ENCODE measurements around the gene ANKIB1. TPM values are rescaled to one million over a fixed set of nuclear protein-coding genes. Genes with fewer than 3 reads are reported as not detected.
"Not testable (repeated sequence)": the region's sequence is repeated elsewhere in the genome, so short reads cannot be mapped to it uniquely, and the experiment has no call there.

ANKIB1 gene
- total RNA-seq, 1 experiment from 2014 or later = 34.0 TPM

DNA sequence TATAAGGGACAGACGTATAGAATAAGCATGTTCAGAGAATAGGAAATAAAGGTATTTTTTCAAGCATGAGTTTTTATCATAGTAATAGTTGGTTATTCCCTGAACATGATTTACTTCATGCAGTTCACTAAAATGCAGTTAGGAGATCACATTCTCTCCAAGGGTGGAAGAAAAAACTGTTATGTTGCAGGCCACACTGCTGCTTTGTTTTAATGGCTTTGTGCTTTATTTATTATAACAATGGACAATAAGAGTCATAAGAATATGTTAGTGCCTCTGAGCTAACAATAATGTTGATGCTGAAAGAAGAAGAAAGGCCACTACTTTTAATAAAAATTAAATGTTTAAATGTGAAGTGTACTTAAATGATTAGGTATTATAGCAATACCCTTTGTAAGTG is 123.0 kb downstream of the ANKIB1 start:
- Histone ChIP-seq H3K27ac (no peak overlapping the region), H3K4me1 (no peaks in the 10 kb centered on the region), H3K36me3 (peaks cover 19% of the 10 kb centered on the region), H3K4me3 (no peak overlapping the region), H3K9me3 (replicated peaks) (no peaks in the 10 kb centered on the region), H3K27me3 (no peaks in the 10 kb centered on the region)
- no peak for DNase-seq

GRCh38 chr7:92375013-92375412 is 129.2 kb downstream of the ANKIB1 start:
- no peak for DNase-seq
- H3K4me3 ChIP-seq = no peak overlapping the region
- no peaks in the 10 kb centered on the region for H3K9me3 ChIP-seq (replicated peaks)
- H3K4me1 ChIP-seq = no peaks in the 10 kb centered on the region
- peaks cover 14% of the 10 kb centered on the region for H3K36me3 ChIP-seq
- no peaks in the 10 kb centered on the region for H3K27me3 ChIP-seq
- H3K27ac ChIP-seq = no peak overlapping the region

- DNase-seq = no peak
- Histone ChIP-seq H3K27ac (no peak overlapping the region), H3K4me1 (no peaks in the 10 kb centered on the region), H3K27me3 (no peaks in the 10 kb centered on the region), H3K9me3 (replicated peaks) (no peaks in the 10 kb centered on the region), H3K4me3 (no peak overlapping the region), H3K36me3 (peaks cover 6% of the 10 kb centered on the region; the same call in 1 of the 2 replicates)
Observed at GRCh38 chr7:92391071-92391470, 145.3 kb downstream of the ANKIB1 start.

DNA sequence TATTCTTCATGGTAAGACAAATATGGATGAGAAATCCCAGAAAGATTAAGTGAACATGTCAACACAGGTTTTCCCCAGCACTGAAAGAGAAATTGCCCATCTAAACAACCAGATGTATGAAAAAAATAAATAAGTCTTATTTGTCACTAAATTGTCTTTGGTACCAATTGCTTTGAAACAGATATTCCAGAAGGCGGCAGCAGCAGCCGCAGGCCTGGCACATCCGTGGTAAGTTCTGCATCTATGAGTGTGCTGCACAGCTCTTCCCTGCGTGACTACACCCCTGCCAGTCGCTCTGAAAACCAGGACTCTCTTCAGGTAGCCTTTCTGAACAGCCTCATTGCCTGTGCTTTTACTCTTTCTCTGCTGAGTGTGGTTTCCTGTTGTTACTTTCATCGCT is 151.8 kb downstream of the ANKIB1 start:
- DNase-seq = no peak
- H3K9me3 ChIP-seq (replicated peaks) = no peaks in the 10 kb centered on the region
- H3K27ac ChIP-seq = no peak overlapping the region
- H3K4me3 ChIP-seq = no peak overlapping the region
- H3K27me3 ChIP-seq = no peaks in the 10 kb centered on the region
- H3K36me3 ChIP-seq = peaks cover 19% of the 10 kb centered on the region
- H3K4me1 ChIP-seq = no peaks in the 10 kb centered on the region

DNA sequence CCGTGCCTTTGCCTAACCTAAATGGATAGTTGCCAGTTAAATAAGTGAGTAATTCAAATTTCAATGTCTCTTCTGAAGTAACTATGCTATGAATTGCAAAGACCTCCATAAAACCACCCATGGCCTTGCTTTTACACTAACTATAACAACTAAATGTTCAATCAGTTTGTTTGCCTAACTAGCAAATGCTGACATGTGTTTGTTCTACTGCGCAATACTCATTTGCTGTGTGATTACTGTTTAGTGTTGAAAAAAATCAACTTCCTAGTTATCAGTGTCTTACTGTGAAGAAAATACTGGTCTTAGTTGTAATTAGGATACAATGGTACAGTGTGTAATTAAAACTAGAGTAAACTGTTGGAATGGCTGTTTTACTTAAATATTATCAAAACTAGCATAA is 154.2 kb downstream of the ANKIB1 start:
- Histone ChIP-seq H3K27me3 (no peaks in the 10 kb centered on the region), H3K4me3 (no peak overlapping the region), H3K27ac (no peak overlapping the region), H3K4me1 (no peaks in the 10 kb centered on the region), H3K36me3 (peaks cover 19% of the 10 kb centered on the region), H3K9me3 (replicated peaks) (no peaks in the 10 kb centered on the region)
- no peak for DNase-seq

GRCh38 chr7:92402920-92403759 is 157.4 kb downstream of the ANKIB1 start:
- Histone ChIP-seq H3K4me1 (no peaks in the 10 kb centered on the region), H3K9me3 (replicated peaks) (no peaks in the 10 kb centered on the region), H3K4me3 (no peak overlapping the region), H3K36me3 (peaks cover 5% of the 10 kb centered on the region), H3K27me3 (no peaks in the 10 kb centered on the region), H3K27ac (no peak overlapping the region)
- no peak for DNase-seq

DNA sequence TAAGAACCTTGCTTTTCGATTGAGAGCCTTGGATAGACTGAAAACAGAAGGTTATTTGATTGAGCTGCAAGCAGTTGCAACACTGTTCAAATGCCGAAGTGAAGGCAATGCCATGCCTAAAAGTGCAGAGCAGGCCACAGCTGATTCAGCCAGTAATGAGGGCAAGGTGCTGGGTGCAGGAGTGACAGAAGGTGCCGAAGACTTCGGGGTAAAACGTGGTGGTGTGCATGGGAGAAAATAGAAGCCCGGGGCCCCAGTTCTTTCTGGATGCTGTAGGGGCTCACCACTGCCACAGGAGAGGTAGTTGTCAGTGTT is 157.9 kb downstream of the ANKIB1 start:
- H3K9me3 ChIP-seq (replicated peaks) = no peaks in the 10 kb centered on the region
- H3K27ac ChIP-seq = no peak overlapping the region
- H3K4me3 ChIP-seq = no peak overlapping the region
- DNase-seq = no peak
- H3K27me3 ChIP-seq = no peaks in the 10 kb centered on the region
- no peaks in the 10 kb centered on the region for H3K36me3 ChIP-seq
- no peaks in the 10 kb centered on the region for H3K4me1 ChIP-seq

DNA sequence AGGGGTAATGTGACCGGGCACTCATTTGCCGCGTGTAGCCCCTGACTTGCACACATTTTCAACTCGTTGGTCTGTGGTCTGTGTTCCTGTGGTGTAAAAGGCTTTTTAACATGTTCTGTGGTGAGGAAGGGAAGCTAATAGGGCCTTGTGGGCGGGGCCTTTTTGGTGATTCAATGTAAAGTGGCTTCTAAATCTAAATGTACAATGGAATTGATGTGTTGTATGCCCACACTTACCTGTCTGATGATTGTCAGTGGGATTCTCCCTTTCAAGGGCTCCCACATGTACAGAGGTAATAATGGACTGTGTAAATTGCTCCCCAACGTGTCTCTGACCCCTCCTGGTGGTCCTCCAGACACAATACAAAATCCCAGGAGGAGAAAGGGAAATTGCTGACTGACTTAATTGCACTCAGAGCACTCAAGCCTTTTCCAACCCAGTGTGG is 158.4 kb downstream of the ANKIB1 start:
- H3K4me3 ChIP-seq = no peak overlapping the region
- H3K9me3 ChIP-seq (replicated peaks) = no peaks in the 10 kb centered on the region
- no peak overlapping the region for H3K27ac ChIP-seq
- H3K4me1 ChIP-seq = no peaks in the 10 kb centered on the region
- no peaks in the 10 kb centered on the region for H3K27me3 ChIP-seq
- no peaks in the 10 kb centered on the region for H3K36me3 ChIP-seq
- no peak for DNase-seq

GRCh38 chr7:92409357-92409756 is 163.6 kb downstream of the ANKIB1 start:
- H3K36me3 ChIP-seq = no peaks in the 10 kb centered on the region
- DNase-seq = no peak

GRCh38 chr7:92410162-92410561 is 164.4 kb downstream of the ANKIB1 start:
- H3K9me3 ChIP-seq (replicated peaks); H3K4me3 ChIP-seq; H3K27me3 ChIP-seq; DNase-seq; H3K4me1 ChIP-seq; H3K36me3 ChIP-seq; H3K27ac ChIP-seq: not testable (repeated sequence)

More at GRCh38 chr7:92409357-92409756, 163.6 kb downstream of the ANKIB1 start:
- Histone ChIP-seq H3K9me3 (replicated peaks) (no peaks in the 10 kb centered on the region), H3K4me3 (no peak overlapping the region), H3K27me3 (no peaks in the 10 kb centered on the region), H3K4me1 (no peaks in the 10 kb centered on the region), H3K27ac (no peak overlapping the region)

DNA sequence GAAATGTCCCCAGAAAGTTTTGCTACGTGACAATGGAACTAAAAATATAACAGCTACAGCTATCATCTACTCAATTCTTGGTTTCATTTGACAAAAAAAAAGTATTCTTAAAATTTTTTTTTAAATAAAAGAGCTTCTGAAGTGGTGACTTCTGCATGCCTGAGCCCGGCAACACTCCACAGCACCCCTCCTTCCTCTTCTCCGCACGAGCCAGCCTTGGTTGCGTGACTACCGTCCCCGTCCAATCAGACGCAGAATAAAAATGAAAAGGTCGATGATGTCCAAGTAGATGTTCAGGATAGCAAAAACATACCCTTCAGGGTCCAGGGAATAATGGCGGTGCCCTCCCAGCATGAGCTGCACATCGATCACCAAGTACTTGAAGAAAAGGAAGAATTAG is 167.0 kb downstream of the ANKIB1 start:
- Histone ChIP-seq H3K4me3 (no peak overlapping the region), H3K9me3 (replicated peaks) (no peaks in the 10 kb centered on the region), H3K27ac (no peak overlapping the region), H3K27me3 (no peaks in the 10 kb centered on the region), H3K4me1 (no peaks in the 10 kb centered on the region), H3K36me3 (no peaks in the 10 kb centered on the region)
- DNase-seq = no peak

DNA sequence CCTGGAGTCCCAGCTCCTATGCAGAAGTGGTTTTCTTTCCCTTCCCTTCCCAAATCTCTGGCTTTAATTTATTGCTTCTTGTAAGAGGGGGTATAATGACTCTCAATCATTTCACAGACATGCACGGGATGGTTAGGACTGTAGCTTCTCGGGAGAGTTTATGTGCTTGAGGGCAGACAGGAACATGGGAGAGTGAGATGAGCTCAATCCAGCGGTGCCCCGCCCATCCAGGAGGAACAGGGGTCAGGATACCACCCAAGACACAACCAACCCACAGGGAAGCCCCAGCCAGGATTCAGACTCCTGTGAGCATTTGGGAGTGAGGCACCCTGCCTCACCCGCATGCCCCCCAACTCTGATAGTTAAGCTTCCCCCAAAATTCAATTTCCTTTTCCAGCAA is 167.8 kb downstream of the ANKIB1 start:
- Histone ChIP-seq H3K27me3 (no peaks in the 10 kb centered on the region), H3K9me3 (replicated peaks) (no peaks in the 10 kb centered on the region), H3K27ac (no peak overlapping the region), H3K4me3 (no peak overlapping the region), H3K36me3 (no peaks in the 10 kb centered on the region), H3K4me1 (no peaks in the 10 kb centered on the region)
- DNase-seq = no peak

- no peaks in the 10 kb centered on the region for H3K36me3 ChIP-seq
- H3K27ac ChIP-seq = no peak overlapping the region
- no peaks in the 10 kb centered on the region for H3K27me3 ChIP-seq
- H3K4me1 ChIP-seq = no peaks in the 10 kb centered on the region
- DNase-seq = no peak
- H3K4me3 ChIP-seq = no peak overlapping the region
- H3K9me3 ChIP-seq (replicated peaks) = no peaks in the 10 kb centered on the region
Observed at GRCh38 chr7:92415225-92415624, 169.5 kb downstream of the ANKIB1 start.

GRCh38 chr7:92417913-92418312 is 172.1 kb downstream of the ANKIB1 start:
- Histone ChIP-seq H3K27me3 (no peaks in the 10 kb centered on the region), H3K4me3 (no peak overlapping the region), H3K27ac (no peak overlapping the region), H3K4me1 (peaks cover 16% of the 10 kb centered on the region), H3K36me3 (no peaks in the 10 kb centered on the region), H3K9me3 (replicated peaks) (no peaks in the 10 kb centered on the region)
- peak; percentile 45 to 62 for DNase-seq

GRCh38 chr7:92421676-92422435 is 176.1 kb downstream of the ANKIB1 start:
- peak; percentile 57 to 76 for DNase-seq
- no peaks in the 10 kb centered on the region for H3K27me3 ChIP-seq
- peak overlapping the region; percentile 15 for H3K4me3 ChIP-seq

More at GRCh38 chr7:92421676-92422435, 176.1 kb downstream of the ANKIB1 start:
- H3K9me3 ChIP-seq (replicated peaks) = no peaks in the 10 kb centered on the region
- peaks cover 25% of the 10 kb centered on the region for H3K4me1 ChIP-seq
- H3K27ac ChIP-seq = peak overlapping the region; percentile 25
- no peaks in the 10 kb centered on the region for H3K36me3 ChIP-seq

Measured in SJCRH30 (cell line).